GM08714 (cell line): ENCODE data around the gene NGLY1.

ENCODE experiments used
- H3K4me3 ChIP-seq: fragments of 200-500 bp; sonication (Bioruptor generic); 2 replicates; pipeline ENCODE4 v1.5.1; 2014; ENCODE audit warnings: mild to moderate bottlenecking, low read length, inconsistent platforms
- ZNF274 ChIP-seq: IDR thresholded peaks from 2 replicates; pipeline ENCODE4 v1.6.1; 2012; ENCODE audit warnings: mild to moderate bottlenecking, low read depth, low read length

Gene NGLY1, protein sequence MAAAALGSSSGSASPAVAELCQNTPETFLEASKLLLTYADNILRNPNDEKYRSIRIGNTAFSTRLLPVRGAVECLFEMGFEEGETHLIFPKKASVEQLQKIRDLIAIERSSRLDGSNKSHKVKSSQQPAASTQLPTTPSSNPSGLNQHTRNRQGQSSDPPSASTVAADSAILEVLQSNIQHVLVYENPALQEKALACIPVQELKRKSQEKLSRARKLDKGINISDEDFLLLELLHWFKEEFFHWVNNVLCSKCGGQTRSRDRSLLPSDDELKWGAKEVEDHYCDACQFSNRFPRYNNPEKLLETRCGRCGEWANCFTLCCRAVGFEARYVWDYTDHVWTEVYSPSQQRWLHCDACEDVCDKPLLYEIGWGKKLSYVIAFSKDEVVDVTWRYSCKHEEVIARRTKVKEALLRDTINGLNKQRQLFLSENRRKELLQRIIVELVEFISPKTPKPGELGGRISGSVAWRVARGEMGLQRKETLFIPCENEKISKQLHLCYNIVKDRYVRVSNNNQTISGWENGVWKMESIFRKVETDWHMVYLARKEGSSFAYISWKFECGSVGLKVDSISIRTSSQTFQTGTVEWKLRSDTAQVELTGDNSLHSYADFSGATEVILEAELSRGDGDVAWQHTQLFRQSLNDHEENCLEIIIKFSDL

DNA sequence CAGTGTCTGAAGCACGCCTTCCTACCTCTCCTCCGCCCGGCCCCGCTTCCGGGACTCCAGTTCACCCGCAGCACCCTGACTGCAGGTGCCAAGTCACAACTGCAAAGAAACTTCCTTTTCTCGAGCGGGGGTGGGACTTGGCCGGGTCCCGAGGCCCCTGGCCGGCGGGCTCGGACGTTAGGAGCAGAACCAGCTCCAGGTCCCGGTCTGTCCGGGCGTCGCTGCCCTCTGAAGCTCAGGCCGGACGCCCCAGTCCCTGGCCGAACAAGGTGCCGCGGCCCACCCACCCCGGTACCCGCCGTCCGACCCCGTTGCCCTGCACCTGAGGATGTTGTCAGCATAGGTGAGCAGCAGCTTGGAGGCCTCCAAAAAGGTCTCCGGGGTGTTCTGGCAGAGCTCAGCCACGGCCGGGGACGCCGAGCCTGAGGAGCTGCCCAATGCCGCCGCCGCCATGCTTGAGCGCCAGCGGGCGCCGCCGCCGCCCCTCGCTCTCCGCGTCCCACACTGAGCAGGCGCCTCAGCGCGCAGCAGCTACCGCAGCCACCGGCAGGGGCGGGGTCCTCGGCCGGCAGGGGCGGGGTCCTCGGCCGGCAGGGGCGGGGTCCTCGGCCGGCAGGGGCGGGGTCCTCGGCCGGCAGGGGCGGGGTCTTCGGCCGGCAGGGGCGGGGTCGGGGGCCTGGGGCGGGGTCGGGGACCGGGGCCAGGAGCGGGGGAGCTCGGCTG is at the start of gene NGLY1:
Gene NGLY1 (minus strand): TSS at position 506 of the 723 bp plus-strand sequence. CDS start 53 bp downstream, at position 453.
- no peak for TF ChIP-seq ZNF274

DNA sequence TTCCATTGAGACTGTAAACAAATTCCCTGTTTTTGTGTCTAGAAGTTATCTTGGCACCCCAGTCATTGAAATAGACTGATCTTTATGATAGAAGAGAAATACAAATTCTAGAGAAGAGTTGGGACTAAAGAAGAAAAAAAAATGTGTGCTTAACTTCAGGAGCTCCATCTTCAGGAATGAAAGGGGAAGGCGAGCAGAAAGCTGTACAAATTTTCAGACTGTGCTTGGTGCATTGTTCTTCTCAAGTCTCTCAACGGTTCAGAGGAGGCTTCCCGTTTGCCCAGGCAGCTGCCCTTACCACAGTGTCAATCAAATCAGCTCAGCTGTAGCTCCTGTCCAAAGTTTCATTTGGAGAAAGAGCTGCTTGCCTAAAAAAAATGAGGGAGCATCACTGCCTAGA is 48.3 kb upstream of the NGLY1 start:
- TF ChIP-seq ZNF274: no peak
- H3K4me3 ChIP-seq: no peak overlapping the region

More for the DNA sequence above, at the start of gene NGLY1:
- H3K4me3 ChIP-seq: peak within 1 kb of the TSS; percentile 96

DNA sequence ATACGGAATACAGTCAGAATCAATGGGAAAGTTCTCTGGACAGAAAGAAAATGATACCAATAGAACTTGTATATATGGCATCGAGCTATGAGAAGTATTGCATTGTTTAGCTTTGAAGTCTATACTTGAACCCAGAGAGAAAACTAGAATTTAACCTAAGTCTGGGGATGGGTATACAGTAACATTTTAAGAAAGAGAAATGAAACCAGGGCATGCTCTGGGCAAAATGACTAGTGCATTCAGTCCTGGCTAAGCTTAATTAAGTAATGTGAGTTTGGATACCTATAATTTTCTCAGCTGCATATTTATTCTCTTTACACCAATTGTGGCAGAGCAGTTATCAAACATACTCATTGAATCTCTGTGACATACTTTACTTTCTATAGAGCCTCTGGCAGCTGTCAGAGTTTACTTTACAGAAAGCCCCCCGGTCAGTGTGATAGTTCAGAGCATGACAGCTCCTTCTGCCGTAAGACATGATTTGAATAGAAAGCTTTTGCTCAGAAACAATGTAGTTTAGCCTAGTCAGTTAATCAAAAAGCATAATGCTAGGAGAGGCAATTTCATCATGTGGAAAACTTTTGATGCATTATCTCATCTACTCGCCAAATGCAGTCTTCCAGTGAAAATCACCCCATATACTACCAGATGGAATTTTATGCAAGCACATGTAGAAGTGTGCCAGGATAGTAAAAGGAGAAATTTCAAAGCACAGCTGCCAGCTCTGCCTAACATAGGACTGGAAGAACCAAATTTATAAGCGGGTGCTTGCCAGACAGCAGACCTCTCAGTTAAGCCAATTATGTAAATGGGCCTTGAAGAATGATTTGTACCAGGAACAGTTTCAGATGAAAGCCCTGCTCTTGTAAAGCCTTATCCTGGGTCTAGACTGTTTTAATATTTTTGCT is 47.4 kb upstream of the NGLY1 start:
- no peak for TF ChIP-seq ZNF274
- no peak overlapping the region for H3K4me3 ChIP-seq

DNA sequence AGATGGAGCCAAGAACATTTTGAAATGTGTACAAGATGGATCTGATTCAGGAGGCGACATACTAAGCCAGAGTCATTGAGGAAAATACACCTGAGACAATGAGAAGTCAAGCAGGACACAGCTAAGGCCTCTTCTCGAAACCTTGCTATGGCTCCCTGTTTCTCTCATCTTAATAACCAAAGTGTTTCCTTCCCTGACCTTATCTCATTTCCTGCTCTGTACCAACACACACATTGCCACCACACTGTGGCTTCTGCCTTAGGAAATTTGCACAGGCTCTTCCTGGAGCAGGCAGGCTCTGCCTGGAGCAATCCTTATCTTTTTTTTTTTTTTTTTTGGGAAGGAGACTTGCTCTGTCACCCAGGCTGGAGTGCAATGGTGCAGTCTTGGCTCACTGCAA is 43.3 kb upstream of the NGLY1 start:
- TF ChIP-seq ZNF274: no peak
- H3K4me3 ChIP-seq: no peak overlapping the region

DNA sequence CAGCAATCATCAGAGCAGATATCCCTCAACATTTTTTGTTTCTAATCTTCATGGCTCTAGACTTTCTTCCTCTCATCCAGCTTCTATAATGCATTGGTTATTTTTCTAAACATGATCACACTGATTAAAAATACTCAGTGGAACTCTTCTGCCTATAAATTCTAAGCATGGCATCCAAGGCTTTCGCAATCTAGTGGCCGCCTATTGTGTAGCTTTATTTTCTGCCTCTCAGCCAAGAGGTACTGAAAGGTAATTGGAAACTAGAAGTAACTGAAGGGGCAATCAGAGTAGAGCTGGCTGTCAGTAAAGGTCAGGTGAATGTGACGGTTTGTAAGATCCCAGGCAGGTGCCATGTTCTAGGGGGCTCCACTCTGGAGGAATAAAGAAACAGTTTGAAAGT is 40.1 kb upstream of the NGLY1 start:
- TF ChIP-seq ZNF274: no peak
- H3K4me3 ChIP-seq: no peak overlapping the region

DNA sequence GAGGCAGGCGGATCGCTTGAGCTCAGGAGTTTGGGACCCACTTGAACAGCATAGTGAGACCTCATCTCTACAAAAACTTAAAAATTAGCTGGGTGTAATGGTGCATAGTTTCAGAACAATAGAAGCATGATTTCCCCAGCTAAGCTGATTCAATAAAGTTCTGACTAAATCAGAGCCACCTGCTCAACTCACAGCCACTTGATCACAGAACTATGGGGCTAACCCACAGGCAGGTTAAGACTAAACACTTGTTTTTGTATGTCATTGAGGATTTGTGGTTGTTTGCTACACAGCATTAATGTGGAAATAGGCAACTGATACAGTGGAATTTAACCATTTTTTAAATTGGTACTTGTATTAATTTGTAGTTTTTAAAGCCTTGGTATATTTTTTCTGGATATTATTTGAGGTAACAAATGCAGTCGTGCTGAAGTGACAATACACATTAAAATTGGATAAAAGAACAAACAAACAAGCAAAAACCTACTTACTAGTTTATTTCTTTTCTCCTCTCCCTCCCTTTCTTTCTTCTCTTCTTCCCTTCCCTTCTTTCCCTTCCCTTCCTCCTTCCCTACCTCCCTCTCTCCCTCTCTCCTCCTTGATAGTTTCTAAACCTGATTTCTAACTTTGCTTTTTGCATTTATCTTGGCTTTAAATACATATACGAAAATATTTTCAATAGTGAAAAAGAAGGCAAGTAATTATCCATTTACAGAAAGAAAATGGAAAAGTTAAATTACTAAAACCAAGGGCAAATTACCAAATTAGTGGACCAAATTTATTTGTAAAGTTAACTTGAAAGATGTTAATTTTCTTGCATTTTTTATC is 38.7 kb upstream of the NGLY1 start:
- TF ChIP-seq ZNF274: no peak
- no peak overlapping the region for H3K4me3 ChIP-seq

DNA sequence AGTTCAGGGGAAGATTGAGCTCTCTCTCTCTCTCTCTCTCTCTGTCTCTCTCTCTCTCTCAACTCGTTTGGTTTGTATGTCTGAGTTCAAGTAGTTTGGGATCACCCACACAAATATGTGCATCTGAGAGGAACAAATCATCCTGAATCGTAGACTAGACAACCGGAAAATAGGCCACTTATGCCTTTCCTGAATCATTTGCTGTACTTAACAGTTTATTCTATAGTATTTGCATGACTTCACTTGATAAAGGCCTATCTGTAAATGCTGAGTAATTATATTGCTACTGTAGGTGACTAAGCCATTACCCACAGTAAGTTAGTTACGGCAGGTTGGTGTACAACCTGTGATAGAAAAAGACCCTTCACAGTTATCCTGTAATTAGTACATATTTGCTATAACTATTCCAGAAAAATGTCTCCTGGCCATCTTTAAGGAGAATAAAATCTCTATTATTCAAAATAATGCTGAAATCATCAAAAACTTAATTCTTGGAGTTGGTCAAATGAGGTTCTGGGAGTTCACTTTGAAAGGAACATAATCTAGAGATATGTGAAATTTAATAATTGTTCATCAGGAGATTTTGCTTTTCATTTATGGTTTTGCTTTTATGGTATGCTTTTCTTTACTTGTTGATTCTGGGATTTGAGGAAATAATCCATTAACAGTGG is 37.7 kb upstream of the NGLY1 start:
- no peak overlapping the region for H3K4me3 ChIP-seq
- TF ChIP-seq ZNF274: no peak

DNA sequence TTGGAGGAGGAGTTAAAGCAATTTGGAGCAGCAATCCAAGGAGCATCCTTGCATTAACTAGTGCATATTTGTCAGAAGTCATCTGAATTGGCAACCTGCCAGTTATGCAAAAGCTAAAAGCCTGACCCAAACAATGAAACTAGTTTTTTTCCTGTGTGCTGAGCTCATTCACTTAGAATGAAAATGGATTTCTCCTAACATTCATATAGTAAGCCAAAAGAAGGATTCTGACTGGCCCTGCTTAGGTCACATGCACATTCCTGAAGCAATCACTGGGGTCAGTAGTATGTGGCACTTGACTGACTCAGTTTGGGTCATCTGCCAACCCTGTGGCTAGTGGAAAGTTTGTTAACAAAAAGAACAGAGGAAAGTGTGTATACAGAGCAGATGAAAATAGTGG is 37.1 kb upstream of the NGLY1 start:
- no peak for TF ChIP-seq ZNF274
- no peak overlapping the region for H3K4me3 ChIP-seq

DNA sequence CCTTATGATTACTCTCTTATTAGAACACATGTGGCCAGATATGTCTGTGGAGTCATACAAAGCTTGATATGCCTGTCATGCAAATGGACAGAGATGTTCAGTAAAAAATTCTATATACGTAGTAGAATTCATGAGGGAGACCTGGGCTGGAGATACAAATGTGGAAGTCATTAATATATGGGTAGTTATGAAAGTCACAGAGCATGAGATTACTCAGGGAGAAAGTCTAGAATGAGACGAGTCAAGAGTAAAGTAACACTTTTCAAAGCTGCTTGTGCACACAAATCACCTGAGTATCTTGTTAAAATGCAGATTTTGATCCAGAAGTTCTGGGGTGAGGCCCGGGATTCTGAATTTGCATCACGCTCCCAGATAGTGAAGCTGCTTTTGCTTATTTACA is 35.1 kb upstream of the NGLY1 start:
- TF ChIP-seq ZNF274: no peak
- H3K4me3 ChIP-seq: no peak overlapping the region

DNA sequence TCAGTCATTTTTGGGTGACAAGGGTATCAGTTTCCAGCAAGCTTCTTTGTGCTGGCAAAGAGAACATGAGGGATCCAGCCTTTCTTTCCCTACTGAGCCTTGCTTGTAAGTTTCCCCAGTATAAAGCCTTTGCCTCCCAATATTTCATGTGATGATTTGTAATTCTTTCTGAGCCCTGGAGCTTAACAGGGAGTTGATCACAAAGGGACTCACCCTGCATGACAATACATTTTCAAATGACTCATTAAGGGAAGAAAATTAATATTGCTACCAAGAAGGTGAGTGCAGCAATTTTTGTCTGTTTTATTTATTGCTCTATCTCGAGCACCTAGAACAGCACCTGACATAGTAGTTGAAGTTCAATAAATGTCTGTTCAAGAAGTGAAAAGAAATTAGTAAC is 34.4 kb upstream of the NGLY1 start:
- TF ChIP-seq ZNF274: no peak
- H3K4me3 ChIP-seq: no peak overlapping the region

DNA sequence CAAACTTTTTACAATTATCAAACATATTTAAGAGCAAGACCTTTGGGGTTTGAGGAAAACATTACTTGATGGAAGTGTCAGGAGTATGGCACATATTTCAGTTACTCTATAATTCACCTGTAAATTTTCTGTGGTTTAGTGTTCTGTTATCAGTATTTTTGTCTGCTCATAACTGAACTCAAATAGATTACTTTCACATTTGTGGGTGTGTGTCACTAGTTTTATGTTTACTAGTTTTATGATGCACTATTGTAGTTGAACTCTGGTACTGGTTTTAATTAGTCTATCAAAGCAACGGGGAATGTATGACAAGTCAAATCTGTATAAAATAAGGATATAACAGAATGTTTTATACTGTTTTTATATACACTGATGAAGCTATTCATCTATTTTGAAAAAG is 33.9 kb upstream of the NGLY1 start:
- H3K4me3 ChIP-seq: no peak overlapping the region
- no peak for TF ChIP-seq ZNF274

DNA sequence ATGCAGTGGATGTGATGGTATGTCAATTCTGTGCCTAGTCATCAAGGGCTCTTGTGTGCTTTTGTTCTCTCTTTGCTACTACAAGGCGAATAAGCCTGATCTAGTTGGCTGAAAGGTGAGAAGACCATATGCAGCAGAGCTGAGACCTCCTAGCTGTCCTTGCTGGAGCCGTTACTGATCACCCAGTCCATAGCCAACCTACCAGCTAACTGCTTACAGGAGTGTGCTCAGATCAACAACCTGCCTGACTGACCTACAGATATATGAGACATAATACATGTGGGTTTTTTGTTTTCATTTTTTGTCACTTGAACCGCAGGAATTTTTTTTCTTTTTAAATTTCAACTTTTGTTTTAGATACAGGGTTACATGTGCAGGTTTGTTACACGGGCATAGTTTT is 29.4 kb upstream of the NGLY1 start:
- no peak for TF ChIP-seq ZNF274
- H3K4me3 ChIP-seq: no peak overlapping the region
